Measurements from ENCODE around the gene SLIT3. TPM values are rescaled to one million over a fixed set of nuclear protein-coding genes. Genes with fewer than 3 reads are reported as not detected.

The SLIT3 gene
- total RNA-seq, 1 donor from 2014 or later = 5.0 TPM

- Histone ChIP-seq H3K27me3 (ENCODE audit: control insufficient read depth, insufficient read depth, low read length) (no peaks in the 10 kb centered on the region), H3K36me3 (ENCODE audit: control insufficient read depth, insufficient read depth, low read length) (no peaks in the 10 kb centered on the region), H3K4me3 (ENCODE audit: low read depth, low read length) (no peak overlapping the region)
- DNase-seq (ENCODE audit: low read depth) = no peak
- TF ChIP-seq, protein P1, sequence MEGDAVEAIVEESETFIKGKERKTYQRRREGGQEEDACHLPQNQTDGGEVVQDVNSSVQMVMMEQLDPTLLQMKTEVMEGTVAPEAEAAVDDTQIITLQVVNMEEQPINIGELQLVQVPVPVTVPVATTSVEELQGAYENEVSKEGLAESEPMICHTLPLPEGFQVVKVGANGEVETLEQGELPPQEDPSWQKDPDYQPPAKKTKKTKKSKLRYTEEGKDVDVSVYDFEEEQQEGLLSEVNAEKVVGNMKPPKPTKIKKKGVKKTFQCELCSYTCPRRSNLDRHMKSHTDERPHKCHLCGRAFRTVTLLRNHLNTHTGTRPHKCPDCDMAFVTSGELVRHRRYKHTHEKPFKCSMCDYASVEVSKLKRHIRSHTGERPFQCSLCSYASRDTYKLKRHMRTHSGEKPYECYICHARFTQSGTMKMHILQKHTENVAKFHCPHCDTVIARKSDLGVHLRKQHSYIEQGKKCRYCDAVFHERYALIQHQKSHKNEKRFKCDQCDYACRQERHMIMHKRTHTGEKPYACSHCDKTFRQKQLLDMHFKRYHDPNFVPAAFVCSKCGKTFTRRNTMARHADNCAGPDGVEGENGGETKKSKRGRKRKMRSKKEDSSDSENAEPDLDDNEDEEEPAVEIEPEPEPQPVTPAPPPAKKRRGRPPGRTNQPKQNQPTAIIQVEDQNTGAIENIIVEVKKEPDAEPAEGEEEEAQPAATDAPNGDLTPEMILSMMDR (IDR thresholded peaks at IDR 0.05; ENCODE audit: insufficient read depth, low read length, poor library complexity, severe bottlenecking) = no peak
Observed at GRCh38 chr5:168988699-168989098, 312.2 kb downstream of the SLIT3 start.

DNA sequence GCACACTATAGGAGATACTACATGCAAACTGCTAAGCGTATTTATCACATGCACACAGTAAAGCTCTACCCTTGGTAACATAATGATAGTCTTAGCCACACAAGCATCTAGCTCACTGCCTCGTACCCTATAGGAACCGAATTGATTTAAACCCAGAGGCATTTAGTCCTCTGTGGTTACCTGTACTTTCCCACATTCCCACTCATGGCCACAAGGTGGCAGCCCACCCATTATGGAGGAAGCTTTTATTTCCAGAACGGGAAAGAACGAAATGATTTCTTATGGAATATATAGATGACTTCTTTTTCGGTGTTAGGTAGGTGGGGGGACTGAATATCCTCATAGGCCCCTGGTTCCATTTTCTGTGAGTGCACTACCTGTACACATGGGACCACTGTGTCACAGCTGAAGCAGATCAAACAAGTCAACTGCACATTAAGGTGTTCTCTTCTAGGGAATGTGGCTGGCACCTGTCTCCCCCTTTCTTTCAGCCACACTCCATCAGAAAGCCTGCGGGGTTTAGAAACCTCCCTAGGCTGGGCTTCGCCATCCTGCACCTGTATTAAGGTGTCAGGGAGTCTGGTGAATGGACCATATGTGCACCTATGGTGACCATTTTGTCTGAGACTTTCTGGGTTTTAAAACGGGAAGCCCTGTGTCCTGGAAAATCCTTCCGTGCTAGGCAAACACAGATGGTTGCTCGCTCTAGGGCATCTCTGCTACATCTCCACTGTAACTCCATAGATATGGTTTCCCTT, 313.2 kb downstream of the SLIT3 start:
- TF ChIP-seq, protein P1 (IDR thresholded peaks at IDR 0.05; ENCODE audit: insufficient read depth, low read length, poor library complexity, severe bottlenecking) = peak; percentile 76
- DNase-seq (ENCODE audit: low read depth) = no peak
- no peak overlapping the region for H3K4me3 ChIP-seq (ENCODE audit: low read depth, low read length)
- H3K27me3 ChIP-seq (ENCODE audit: control insufficient read depth, insufficient read depth, low read length) = no peaks in the 10 kb centered on the region
- no peaks in the 10 kb centered on the region for H3K36me3 ChIP-seq (ENCODE audit: control insufficient read depth, insufficient read depth, low read length)

- Histone ChIP-seq H3K27me3 (ENCODE audit: control insufficient read depth, insufficient read depth, low read length) (no peaks in the 10 kb centered on the region), H3K36me3 (ENCODE audit: control insufficient read depth, insufficient read depth, low read length) (no peaks in the 10 kb centered on the region), H3K4me3 (ENCODE audit: low read depth, low read length) (no peak overlapping the region)
- no peak for DNase-seq (ENCODE audit: low read depth)
- TF ChIP-seq, protein P1 (IDR thresholded peaks at IDR 0.05; ENCODE audit: insufficient read depth, low read length, poor library complexity, severe bottlenecking) = no peak
Observed at GRCh38 chr5:168985454-168985853, 315.5 kb downstream of the SLIT3 start.

GRCh38 chr5:168984135-168984675, 316.7 kb downstream of the SLIT3 start:
- Histone ChIP-seq H3K27me3 (ENCODE audit: control insufficient read depth, insufficient read depth, low read length) (no peaks in the 10 kb centered on the region), H3K36me3 (ENCODE audit: control insufficient read depth, insufficient read depth, low read length) (no peaks in the 10 kb centered on the region), H3K4me3 (ENCODE audit: low read depth, low read length) (no peak overlapping the region)
- TF ChIP-seq, protein P1 (IDR thresholded peaks at IDR 0.05; ENCODE audit: insufficient read depth, low read length, poor library complexity, severe bottlenecking) = no peak
- no peak for DNase-seq (ENCODE audit: low read depth)

DNA sequence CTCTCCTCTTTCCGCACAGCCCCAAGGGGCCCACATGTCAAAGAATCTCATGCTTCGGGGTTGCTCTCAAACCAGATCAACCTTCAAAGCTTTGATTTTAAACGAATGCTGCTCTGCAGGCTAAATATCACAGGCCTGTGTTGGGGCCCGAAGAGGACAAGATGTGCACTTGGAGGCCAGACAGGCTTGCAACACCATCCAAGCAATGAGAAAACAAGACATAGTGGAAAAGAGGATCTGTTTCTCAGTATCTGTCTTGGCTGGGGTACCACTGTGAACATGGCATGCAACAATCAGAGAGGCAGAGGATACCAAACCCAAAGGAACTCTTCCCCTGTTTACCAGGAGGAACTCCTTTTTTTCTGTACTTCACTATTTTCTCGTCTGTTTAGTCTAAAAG, 321.8 kb downstream of the SLIT3 start:
- Histone ChIP-seq H3K4me3 (ENCODE audit: low read depth, low read length) (no peak overlapping the region), H3K27me3 (ENCODE audit: control insufficient read depth, insufficient read depth, low read length) (no peaks in the 10 kb centered on the region), H3K36me3 (ENCODE audit: control insufficient read depth, insufficient read depth, low read length) (no peaks in the 10 kb centered on the region)
- no peak for DNase-seq (ENCODE audit: low read depth)
- TF ChIP-seq, protein P1 (IDR thresholded peaks at IDR 0.05; ENCODE audit: insufficient read depth, low read length, poor library complexity, severe bottlenecking) = no peak
